Measurements from ENCODE around the gene RFX5. TPM values are rescaled to one million over a fixed set of nuclear protein-coding genes. Genes with fewer than 3 reads are reported as not detected.
A peak's percentile ranks its signal among the peaks of the same experiment; 100 is the strongest.

The RFX5 gene
- total and polyA plus RNA-seq, 9 of the 15 experiments (the other 6 are each of a cell fraction or from before 2014, with no cell fraction given) = 3.8 to 48.2 (median 32.2) TPM

GRCh38 chr1:151311589-151312331 is 35.3 kb downstream of the RFX5 start (continued):
- TF ChIP-seq BRF2 (IDR thresholded peaks at IDR 0.05; ENCODE audit: borderline replicate concordance, insufficient read depth, insufficient read length) (no peak), RAD51 (IDR thresholded peaks at IDR 0.05; ENCODE audit: borderline replicate concordance, low read depth) (peak; percentile 32; the same call in 1 of the 2 replicates), L3MBTL2 (IDR thresholded peaks at IDR 0.05) (peak; percentile 94), MCM3 (IDR thresholded peaks at IDR 0.05) (no peak), BDP1 (IDR thresholded peaks at IDR 0.05; ENCODE audit: insufficient read depth, insufficient read length) (no peak), ZBTB33 (CRISPR knock-in tag; IDR thresholded peaks at IDR 0.05) (peak; percentile 39; the same call in 1 of the 2 replicates), ETV1 (tag; conservative IDR thresholded peaks at IDR 0.05; ENCODE audit: low read depth) (peak; percentile 84), PTRF (tag; IDR thresholded peaks at IDR 0.05) (no peak), SMARCE1 (IDR thresholded peaks at IDR 0.05) (peak; percentile 98), ZNF282 (CRISPR knock-in tag; IDR thresholded peaks at IDR 0.05) (no peak), DMBX1 (CRISPR knock-in tag; IDR thresholded peaks at IDR 0.05; ENCODE audit: borderline replicate concordance) (peak; percentile 92), ZNF197 (CRISPR knock-in tag; IDR thresholded peaks at IDR 0.05; ENCODE audit: low read depth) (peak; percentile 79; the same call in 1 of the 2 replicates), ZNF184 (CRISPR knock-in tag; IDR thresholded peaks at IDR 0.05) (no peak), CREM (IDR thresholded peaks at IDR 0.05; ENCODE audit: low read depth) (peak; percentile 93), ZBTB49 (CRISPR knock-in tag; IDR thresholded peaks at IDR 0.05; ENCODE audit: borderline replicate concordance) (no peak), TEAD4 (IDR thresholded peaks at IDR 0.05; ENCODE audit: low read length) (peak; percentile 53), TEAD4 (CRISPR knock-in tag; IDR thresholded peaks at IDR 0.05; ENCODE audit: borderline replicate concordance) (no peak), CREB1 (IDR thresholded peaks at IDR 0.05) (peak; percentile 86), CREB1 (CRISPR knock-in tag; IDR thresholded peaks at IDR 0.05) (peak; percentile 72), ELF1 (tag; IDR thresholded peaks at IDR 0.05) (0 out of 2 replicates have a peak, but pooled peaks have one; percentile 49), YBX1 (IDR thresholded peaks at IDR 0.05) (no peak), GTF2E2 (tag; IDR thresholded peaks at IDR 0.05) (0 out of 2 replicates have a peak, but pooled peaks have one; percentile 16)
- TF ChIP-seq, protein P1, sequence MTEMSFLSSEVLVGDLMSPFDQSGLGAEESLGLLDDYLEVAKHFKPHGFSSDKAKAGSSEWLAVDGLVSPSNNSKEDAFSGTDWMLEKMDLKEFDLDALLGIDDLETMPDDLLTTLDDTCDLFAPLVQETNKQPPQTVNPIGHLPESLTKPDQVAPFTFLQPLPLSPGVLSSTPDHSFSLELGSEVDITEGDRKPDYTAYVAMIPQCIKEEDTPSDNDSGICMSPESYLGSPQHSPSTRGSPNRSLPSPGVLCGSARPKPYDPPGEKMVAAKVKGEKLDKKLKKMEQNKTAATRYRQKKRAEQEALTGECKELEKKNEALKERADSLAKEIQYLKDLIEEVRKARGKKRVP (CRISPR knock-in tag; IDR thresholded peaks at IDR 0.05) = peak; percentile 88

Measured in K562 (cell line).